SW480 (cell line): ENCODE measurements around the gene JMJD6.
"Not testable (repeated sequence)": the region's sequence is repeated elsewhere in the genome, so short reads cannot be mapped to it uniquely, and the experiment has no call there.

Experiments used
- DNase-seq: peaks from one replicate; pipeline ENCODE4 v3.0.0-alpha.2; 2016; ENCODE audit warnings: low spot score

Gene JMJD6

GRCh38 chr17:76716146-76716838 lies 10.1 kb downstream of the JMJD6 start:
- DNase-seq = no peak

- DNase-seq = no peak
These were observed 10.9 kb downstream of the JMJD6 start for GRCh38 chr17:76715496-76715830.

- no peak for DNase-seq
These were observed 11.4 kb downstream of the JMJD6 start for GRCh38 chr17:76714822-76715495.

- no peak for DNase-seq
These were observed 12.1 kb downstream of the JMJD6 start for GRCh38 chr17:76714336-76714735.

GRCh38 chr17:76713765-76714164 lies 12.6 kb downstream of the JMJD6 start:
- DNase-seq = no peak

- not testable (repeated sequence) for DNase-seq
These were observed 14.1 kb downstream of the JMJD6 start for GRCh38 chr17:76712321-76712720.

GRCh38 chr17:76710863-76711611 lies 15.4 kb downstream of the JMJD6 start, which contains the start of gene MXRA7:
TSS of gene MXRA7 (minus strand) at chr17:76710965. CDS start at chr17:76710946, 19 bp downstream.
- DNase-seq = peak; percentile 64

- not testable (repeated sequence) for DNase-seq
These were observed 16.2 kb downstream of the JMJD6 start for GRCh38 chr17:76709951-76710862.

GRCh38 chr17:76709077-76709950 lies 17.1 kb downstream of the JMJD6 start:
- no peak for DNase-seq

- no peak for DNase-seq
These were observed 18.2 kb downstream of the JMJD6 start for GRCh38 chr17:76707985-76708807.

GRCh38 chr17:76706817-76707216 lies 19.6 kb downstream of the JMJD6 start:
- no peak for DNase-seq

- no peak for DNase-seq
These were observed 21.6 kb downstream of the JMJD6 start for GRCh38 chr17:76704805-76705204.

GRCh38 chr17:76702941-76703637 lies 23.3 kb downstream of the JMJD6 start:
- no peak for DNase-seq

- no peak for DNase-seq
These were observed 24.3 kb downstream of the JMJD6 start for GRCh38 chr17:76702076-76702475.

GRCh38 chr17:76701471-76701967 lies 24.9 kb downstream of the JMJD6 start:
- DNase-seq = no peak

GRCh38 chr17:76700617-76701470 lies 25.6 kb downstream of the JMJD6 start:
- peak; percentile 82 for DNase-seq

- no peak for DNase-seq
These were observed 26.2 kb downstream of the JMJD6 start for GRCh38 chr17:76700270-76700616.

- not testable (repeated sequence) for DNase-seq
These were observed 27.9 kb downstream of the JMJD6 start for GRCh38 chr17:76698466-76698977.
